GM12874 (cell line): ENCODE measurements around the gene PER1.
A peak's percentile ranks its signal among the peaks of the same experiment; 100 is the strongest.

Source experiments
- TF ChIP-seq, protein P1 (sequence below): IDR thresholded peaks from 2 replicates; pipeline ENCODE4 v1.5.1; 2011; ENCODE audit warnings: low read depth, mild to moderate bottlenecking, control low read depth, low read length, moderate library complexity; ENCODE audit not compliant: insufficient read depth

PER1 gene

DNA sequence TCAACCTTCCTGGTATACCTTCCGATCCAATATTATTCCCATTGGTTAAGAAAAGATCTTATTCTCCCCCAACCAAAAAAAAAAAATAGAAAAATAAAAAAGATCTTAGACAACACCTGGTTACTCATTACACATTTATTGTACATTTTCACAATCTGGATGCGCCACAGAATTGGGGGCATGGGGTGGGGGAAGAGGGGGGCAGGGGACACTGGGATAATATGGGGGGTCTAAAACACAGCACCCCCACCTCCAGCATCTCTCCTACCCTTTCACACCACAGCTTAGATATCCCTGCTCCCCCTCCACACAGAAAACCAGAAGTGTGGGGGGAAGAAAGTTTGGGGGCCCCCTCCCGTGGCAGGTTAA, 6.8 kb upstream of the PER1 start:
- TF ChIP-seq, protein P1, sequence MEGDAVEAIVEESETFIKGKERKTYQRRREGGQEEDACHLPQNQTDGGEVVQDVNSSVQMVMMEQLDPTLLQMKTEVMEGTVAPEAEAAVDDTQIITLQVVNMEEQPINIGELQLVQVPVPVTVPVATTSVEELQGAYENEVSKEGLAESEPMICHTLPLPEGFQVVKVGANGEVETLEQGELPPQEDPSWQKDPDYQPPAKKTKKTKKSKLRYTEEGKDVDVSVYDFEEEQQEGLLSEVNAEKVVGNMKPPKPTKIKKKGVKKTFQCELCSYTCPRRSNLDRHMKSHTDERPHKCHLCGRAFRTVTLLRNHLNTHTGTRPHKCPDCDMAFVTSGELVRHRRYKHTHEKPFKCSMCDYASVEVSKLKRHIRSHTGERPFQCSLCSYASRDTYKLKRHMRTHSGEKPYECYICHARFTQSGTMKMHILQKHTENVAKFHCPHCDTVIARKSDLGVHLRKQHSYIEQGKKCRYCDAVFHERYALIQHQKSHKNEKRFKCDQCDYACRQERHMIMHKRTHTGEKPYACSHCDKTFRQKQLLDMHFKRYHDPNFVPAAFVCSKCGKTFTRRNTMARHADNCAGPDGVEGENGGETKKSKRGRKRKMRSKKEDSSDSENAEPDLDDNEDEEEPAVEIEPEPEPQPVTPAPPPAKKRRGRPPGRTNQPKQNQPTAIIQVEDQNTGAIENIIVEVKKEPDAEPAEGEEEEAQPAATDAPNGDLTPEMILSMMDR: no peak

DNA sequence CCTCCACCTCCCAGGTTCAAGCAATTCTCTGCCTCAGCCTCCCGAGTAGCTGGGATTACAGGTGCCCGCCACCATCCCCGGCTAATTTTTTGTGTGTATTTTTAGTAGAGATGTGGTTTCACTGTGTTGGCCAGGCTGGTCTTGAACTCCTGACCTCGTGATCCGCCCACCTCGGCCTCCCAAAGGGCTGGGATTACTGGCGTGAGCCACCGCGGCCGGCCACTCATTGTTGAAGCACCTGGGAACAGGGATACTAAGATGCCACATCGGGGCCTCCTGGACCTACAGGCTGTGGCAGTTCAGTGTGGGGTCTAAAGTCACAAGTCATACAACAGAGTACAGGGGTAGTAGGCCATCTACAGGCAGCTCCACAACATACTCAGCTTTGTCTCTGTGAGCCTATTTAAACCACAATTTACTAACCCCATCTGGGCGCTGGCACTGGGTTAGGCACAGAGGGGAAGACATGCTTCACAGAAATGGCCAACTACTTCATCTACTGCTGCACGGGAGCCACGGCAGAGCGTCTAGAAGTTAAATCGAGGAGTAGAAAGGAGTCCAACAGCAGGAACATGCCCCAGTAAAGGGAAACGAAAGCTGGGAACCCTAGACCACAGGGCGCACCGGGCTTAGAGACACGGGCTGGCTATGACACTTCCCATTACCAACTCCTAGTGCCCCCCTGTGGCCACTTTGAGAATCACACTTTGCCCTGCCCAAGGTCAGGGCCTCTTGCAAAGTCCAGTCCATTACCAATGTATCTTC, 6.2 kb upstream of the PER1 start:
- TF ChIP-seq, protein P1: peak; percentile 87

DNA sequence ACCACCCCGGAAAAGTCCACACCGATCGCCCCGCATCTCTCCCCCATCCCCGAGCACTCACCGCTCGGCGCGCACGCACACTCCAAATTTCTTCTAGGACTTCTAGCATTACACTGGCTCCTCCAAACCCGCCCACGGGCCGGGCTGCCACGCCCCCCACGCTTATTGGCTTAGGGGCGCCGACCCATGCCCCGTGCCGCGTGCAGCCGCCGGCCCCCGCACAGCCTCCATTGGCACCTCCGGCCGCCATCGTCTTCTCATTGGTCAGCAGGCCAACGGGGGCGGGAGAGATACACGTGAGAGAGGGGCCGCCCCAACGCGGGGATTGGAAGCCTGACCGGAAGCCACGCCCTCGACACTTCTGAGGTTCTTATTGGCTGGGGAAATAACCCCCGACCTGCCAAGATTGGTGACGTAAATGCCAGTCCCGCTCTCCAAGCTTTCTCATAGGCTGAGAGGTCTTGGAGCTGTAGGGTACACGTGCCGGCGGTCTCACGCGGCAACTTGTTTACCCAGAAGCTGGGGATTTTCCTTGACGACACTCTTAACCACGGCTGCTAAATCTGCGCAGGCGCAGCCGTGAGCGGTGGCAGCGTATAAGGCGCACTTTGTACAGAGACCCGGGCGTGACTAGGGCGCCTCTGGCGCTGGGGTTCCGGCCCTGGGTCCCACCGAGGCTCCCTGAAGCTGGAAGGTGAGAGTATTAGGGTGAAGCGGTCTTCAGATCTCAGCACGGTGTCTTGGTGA, 4.2 kb upstream of the PER1 start:
- TF ChIP-seq, protein P1: peak; percentile 24; the same call in 1 of the 2 replicates

DNA sequence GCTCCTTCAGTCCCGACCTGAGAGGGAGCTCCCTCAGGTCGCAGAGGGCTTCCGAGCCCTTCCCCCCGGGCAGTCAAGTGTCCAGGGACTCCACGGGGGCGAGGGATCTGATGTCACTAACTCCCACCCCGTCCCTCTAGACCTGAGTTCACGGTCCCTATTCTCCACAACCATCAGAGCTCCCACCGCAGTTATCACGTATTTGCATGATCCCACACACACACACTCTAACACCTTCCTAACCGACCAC, 3.7 kb upstream of the PER1 start:
- TF ChIP-seq, protein P1: no peak

DNA sequence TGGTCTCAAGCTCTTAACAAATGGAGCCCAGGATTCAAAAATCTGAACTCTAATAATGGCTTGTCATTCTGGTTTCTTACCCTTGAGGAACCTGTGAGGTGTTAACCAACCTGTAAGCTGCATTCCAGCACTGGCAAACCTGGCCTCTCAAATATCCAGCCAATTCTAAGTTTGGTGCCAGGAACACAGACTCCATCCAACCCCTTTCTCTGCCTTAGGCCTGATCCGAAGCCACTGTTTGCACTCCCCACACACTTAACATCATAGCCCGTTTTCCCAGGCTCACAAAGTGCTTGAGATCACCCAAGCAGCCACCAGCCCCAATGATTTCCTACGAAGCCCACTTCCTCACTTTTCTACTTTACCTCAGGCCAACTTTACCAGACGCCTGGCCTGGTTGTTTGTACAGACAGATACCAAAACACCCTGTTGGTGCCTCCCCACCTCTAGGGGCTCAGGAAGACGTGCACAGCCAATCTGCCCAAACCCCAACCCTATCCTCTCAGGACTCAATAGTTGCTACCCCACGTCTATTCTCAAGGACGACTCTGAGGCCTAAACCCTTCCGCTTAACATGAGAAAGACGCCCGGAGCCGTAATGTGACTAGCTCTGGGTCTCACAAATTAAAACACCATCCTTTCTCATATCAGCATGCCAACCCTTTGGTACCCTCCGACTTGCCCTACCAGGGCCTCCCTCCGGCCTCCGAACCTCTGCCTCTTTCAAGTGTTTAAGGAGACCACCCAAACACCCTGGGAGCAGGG, 3.2 kb upstream of the PER1 start:
- TF ChIP-seq, protein P1: no peak

GRCh38 chr17:8154608-8155155, 2.5 kb upstream of the PER1 start:
- TF ChIP-seq, protein P1: no peak

- TF ChIP-seq, protein P1: no peak
Observed at GRCh38 chr17:8153957-8154607, 1.9 kb upstream of the PER1 start.
